Endothelial cell (in vitro differentiated cells): ENCODE results near the gene ZNF584. TPM values are rescaled to one million over a fixed set of nuclear protein-coding genes. Genes with fewer than 3 reads are reported as not detected.

ENCODE experiments used
- DNase-seq: peaks from one replicate; pipeline ENCODE4 v3.0.0; 2021; ENCODE audit warnings: low spot score
- H3K27ac Mint-ChIP-seq: one replicate; pipeline ENCODE4 v1.8.0; 2021; ENCODE audit warnings: mixed read lengths, inconsistent platforms; ENCODE audit not compliant: unreplicated experiment
- H3K27me3 Mint-ChIP-seq: one replicate; pipeline ENCODE4 v1.8.0; 2021; ENCODE audit warnings: mild to moderate bottlenecking, moderate library complexity, mixed read lengths, inconsistent platforms; ENCODE audit not compliant: unreplicated experiment
- H3K36me3 Mint-ChIP-seq: one replicate; pipeline ENCODE4 v1.8.0; 2021; ENCODE audit warnings: mild to moderate bottlenecking, low read depth, mixed read lengths, inconsistent platforms; ENCODE audit not compliant: unreplicated experiment
- H3K4me1 Mint-ChIP-seq: one replicate; pipeline ENCODE4 v1.8.0; 2021; ENCODE audit warnings: mild to moderate bottlenecking, mixed read lengths, inconsistent platforms; ENCODE audit not compliant: unreplicated experiment
- H3K4me3 Mint-ChIP-seq: one replicate; pipeline ENCODE4 v1.8.0; 2021; ENCODE audit warnings: mild to moderate bottlenecking, mixed read lengths, inconsistent platforms; ENCODE audit not compliant: unreplicated experiment
- H3K9me3 Mint-ChIP-seq: one replicate; pipeline ENCODE4 v1.8.0; 2021; ENCODE audit warnings: mixed read lengths, inconsistent platforms; ENCODE audit not compliant: unreplicated experiment
- total RNA-seq: library from RNA; stranded (reverse); fragmentation: NEBNext Ultra II Directional; extraction: Animal tissue kit (Norgen Biotek cat#: 25700); gene quantifications from one replicate; pipeline ENCODE4 v1.2.1, GENCODE V29; 2021; ENCODE audit not compliant: unreplicated experiment
- TF ChIP-seq, protein P1 (sequence below): fragments of 200-600 bp; sonication (generic); IDR thresholded peaks from one replicate; pipeline ENCODE4 v1.5.0; 2021; ENCODE audit warnings: antibody characterized with exemption; ENCODE audit not compliant: unreplicated experiment

The ZNF584 gene
- total RNA-seq, 1 donor from 2014 or later, result 6.0 TPM

DNA sequence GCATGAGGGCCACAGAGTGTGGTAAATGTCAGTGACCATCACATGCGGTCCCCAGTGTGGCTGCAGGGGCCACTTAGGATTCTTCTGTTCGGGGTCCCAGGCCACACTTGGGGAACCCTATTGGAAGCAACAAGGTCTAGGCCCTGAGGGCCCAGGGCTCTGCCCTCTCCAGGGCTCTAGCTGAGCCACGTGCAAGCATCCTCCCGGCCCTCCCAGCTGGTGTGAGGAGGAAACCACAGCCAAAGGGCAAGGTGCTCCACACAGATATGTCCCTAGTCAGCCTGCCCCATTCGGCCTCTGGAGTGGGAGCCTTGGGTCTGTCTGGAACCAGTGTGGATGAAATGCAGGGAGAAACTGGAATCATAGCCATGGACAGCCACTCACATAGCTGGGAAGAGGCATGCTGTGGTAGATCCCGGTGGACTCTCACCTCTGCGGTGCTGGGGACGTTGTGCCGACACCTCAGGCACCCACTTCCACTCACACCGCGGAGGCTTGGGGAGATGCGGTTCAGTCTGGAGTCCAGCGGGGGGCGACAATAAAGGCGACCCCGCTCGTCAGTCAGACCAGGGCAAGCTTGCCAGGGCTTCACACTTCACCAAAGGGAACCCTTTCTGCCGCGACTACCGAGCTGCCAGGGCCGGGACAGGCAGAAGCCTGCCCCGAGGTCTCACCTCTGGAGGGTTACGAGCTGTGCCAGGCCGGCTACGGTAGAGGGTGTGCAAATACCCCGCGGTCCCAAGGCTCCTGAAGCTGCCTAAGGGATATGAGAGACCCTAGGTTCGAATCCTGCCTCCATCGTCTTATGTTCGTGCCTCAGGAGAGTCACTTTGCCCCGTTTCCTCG is 41.6 kb upstream of the ZNF584 start:
- H3K27ac Mint-ChIP-seq, result no peak overlapping the region
- peaks cover 9% of the 10 kb centered on the region for H3K27me3 Mint-ChIP-seq
- TF ChIP-seq, protein P1, sequence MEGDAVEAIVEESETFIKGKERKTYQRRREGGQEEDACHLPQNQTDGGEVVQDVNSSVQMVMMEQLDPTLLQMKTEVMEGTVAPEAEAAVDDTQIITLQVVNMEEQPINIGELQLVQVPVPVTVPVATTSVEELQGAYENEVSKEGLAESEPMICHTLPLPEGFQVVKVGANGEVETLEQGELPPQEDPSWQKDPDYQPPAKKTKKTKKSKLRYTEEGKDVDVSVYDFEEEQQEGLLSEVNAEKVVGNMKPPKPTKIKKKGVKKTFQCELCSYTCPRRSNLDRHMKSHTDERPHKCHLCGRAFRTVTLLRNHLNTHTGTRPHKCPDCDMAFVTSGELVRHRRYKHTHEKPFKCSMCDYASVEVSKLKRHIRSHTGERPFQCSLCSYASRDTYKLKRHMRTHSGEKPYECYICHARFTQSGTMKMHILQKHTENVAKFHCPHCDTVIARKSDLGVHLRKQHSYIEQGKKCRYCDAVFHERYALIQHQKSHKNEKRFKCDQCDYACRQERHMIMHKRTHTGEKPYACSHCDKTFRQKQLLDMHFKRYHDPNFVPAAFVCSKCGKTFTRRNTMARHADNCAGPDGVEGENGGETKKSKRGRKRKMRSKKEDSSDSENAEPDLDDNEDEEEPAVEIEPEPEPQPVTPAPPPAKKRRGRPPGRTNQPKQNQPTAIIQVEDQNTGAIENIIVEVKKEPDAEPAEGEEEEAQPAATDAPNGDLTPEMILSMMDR, result no peak
- no peaks in the 10 kb centered on the region for H3K9me3 Mint-ChIP-seq
- no peak for DNase-seq
- H3K4me3 Mint-ChIP-seq, result no peak overlapping the region
- H3K4me1 Mint-ChIP-seq, result peaks cover 2% of the 10 kb centered on the region
- peaks cover 3% of the 10 kb centered on the region for H3K36me3 Mint-ChIP-seq

DNA sequence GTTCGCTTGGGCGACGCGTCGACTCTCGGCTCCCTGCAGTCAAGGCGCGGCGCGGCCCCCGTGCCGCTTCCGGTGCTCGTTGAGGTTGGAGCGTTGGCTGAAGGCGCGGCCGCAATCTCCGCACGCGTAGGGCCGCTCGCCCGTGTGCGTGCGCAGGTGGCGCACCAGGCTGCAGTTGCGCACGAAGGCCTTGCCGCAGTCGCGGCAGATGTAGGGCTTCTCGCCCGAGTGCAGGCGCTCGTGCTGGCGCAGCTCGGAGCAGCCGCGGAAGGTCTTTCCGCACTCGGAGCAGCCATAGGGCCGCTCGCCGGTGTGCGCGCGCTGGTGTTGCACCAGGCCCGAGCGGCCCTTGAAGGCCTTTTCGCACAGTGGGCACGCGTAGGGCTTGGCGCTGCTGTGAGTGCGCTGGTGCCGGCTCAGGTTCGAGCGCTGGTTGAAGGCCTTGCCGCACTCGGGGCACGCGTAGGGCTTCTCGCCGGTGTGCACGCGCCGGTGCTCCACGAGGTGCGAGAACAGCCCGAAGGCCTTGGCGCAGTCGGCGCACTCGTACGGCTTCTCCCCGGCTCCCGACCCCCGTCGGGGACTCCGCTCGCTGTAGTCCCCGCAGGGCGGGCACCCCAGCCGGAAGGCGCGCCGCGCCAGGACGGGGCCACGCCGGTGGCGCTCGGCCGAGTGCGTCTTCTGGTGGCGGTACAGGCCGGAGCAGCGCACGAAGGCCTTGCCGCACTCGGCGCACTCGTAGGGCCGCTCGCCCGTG is 40.6 kb upstream of the ZNF584 start:
- no peak overlapping the region for H3K27ac Mint-ChIP-seq
- DNase-seq, result no peak
- peaks cover 5% of the 10 kb centered on the region for H3K27me3 Mint-ChIP-seq
- no peak overlapping the region for H3K4me3 Mint-ChIP-seq
- no peaks in the 10 kb centered on the region for H3K4me1 Mint-ChIP-seq
- TF ChIP-seq, protein P1, result no peak
- H3K9me3 Mint-ChIP-seq, result no peaks in the 10 kb centered on the region
- peaks cover 3% of the 10 kb centered on the region for H3K36me3 Mint-ChIP-seq

DNA sequence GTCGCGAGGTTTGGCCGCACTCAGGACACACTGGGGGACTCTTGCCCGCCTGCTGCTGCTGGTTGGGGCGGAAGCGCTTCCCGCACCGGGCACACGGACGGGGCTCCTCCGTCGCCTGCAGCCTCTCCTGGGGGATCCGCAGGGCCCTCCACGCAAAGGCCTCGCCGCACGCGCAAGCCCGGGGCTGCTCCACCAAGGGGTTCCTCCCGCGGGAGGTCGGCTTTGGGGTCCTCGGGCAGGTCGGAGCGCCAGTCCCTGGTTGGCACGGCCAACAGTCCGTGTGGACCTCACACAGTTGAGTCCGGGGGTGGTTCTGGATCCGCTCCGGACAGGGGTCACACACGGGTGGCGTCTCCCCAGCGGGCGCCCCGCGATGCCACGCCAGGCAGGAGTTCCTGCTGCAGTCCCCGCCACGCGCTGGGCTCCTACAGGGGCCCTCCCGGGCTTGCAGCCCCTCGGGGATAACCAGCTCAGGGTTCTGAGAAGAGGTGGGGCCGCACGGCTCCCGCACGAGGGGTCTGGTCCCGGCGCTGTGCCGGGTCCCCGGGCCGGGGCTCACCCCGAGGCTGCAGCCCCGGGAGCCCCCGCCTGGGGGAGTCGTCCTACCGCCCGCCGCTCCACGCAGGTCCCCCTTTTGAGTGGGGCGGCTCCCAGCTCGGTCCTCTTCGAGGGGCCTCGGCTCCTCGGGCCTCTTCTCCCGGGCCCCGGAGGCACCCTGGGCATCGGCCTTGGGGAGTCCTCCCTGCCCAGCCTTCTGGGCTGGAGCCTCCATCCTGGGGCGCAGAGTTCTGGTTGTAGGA is 39.7 kb upstream of the ZNF584 start:
- no peaks in the 10 kb centered on the region for H3K9me3 Mint-ChIP-seq
- no peak overlapping the region for H3K27ac Mint-ChIP-seq
- H3K4me1 Mint-ChIP-seq, result no peaks in the 10 kb centered on the region
- TF ChIP-seq, protein P1, result no peak
- H3K36me3 Mint-ChIP-seq, result peaks cover 3% of the 10 kb centered on the region
- peaks cover 5% of the 10 kb centered on the region for H3K27me3 Mint-ChIP-seq
- H3K4me3 Mint-ChIP-seq, result no peak overlapping the region
- no peak for DNase-seq

DNA sequence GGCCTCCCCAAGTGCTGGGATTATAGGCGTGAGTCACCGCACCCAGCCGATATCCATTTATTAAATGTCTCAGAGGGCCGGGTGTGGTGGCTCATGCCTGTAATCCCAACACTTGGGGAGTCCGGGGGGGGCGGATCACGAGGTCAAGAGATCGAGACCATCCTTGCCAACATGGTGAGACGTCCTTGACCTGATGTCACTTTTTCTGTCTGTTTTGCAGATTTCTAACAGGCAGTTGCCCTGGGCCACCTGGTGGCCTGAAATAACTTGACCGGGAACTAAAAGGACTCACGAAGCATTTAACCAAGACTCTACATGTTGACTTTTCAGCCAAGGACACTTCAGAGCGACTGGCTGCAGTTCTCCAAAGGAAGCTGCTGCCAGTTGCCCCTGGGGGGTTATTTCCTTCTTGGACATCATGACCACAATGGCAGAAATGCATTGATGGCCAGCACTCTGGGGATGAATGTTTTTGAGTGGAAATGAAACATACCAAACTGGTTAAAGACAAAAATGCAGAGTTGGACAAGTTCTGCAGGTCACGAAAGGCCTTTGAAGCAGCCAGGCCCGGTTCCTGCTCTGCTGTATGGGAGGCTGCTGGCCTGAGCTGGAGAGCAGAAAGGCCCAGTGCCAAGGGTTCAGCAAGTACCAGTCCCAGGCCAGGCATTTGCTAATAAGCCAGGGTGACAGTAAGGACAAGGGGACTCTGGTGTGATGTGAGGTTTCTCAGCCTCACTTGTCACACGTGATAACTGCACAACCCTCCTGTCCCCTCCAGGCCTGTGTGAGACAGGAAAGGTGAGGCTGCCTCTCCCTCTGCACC is 35.9 kb upstream of the ZNF584 start:
- Mint-ChIP-seq H3K4me1 (no peaks in the 10 kb centered on the region), H3K27me3 (peaks cover 6% of the 10 kb centered on the region), H3K4me3 (no peak overlapping the region), H3K9me3 (no peaks in the 10 kb centered on the region), H3K36me3 (no peaks in the 10 kb centered on the region), H3K27ac (no peak overlapping the region)
- TF ChIP-seq, protein P1, result peak; percentile 50
- DNase-seq, result no peak
